HL-60 (cell line): ENCODE data around the gene KANTR.

Source experiments
- DNase-seq, 2 experiments: peaks; one replicate each; pipeline ENCODE4 v3.0.0-alpha.2; 2010 to 2020; ENCODE audit warnings: low read depth in 1 of 2, low spot score in 1 of 2
- H3K27ac ChIP-seq: fragments of 250-450 bp; sonication (Bioruptor Pico); replicated peaks from 2 replicates; pipeline ENCODE4 v1.5.1; 2020; ENCODE audit warnings: mild to moderate bottlenecking, moderate library complexity
- H3K27me3 ChIP-seq: fragments of 250-450 bp; sonication (Bioruptor Pico); 2 replicates; pipeline ENCODE4 v1.5.1; 2021; ENCODE audit warnings: mild to moderate bottlenecking, moderate library complexity; ENCODE audit not compliant: insufficient read depth, poor library complexity, severe bottlenecking
- H3K4me3 ChIP-seq: replicated peaks from 2 replicates; pipeline ENCODE4 v1.5.1; 2011; ENCODE audit warnings: mild to moderate bottlenecking, control low read depth, low read length; ENCODE audit not compliant: insufficient read depth
- GABPA ChIP-seq: IDR thresholded peaks from 2 replicates; pipeline ENCODE4 v1.6.1; 2012; ENCODE audit warnings: low read depth
- POLR2AphosphoS5 ChIP-seq: IDR thresholded peaks from 2 replicates; pipeline ENCODE4 v1.6.1; 2012; ENCODE audit warnings: low read depth
- REST ChIP-seq: IDR thresholded peaks from 2 replicates; pipeline ENCODE4 v1.6.1; 2012; ENCODE audit warnings: low read depth; ENCODE audit not compliant: insufficient replicate concordance
- SPI1 ChIP-seq: IDR thresholded peaks from 2 replicates; pipeline ENCODE4 v1.6.1; 2012; ENCODE audit warnings: low read depth, mild to moderate bottlenecking, borderline replicate concordance
- TF ChIP-seq, protein P1 (sequence below): IDR thresholded peaks from one replicate; pipeline ENCODE4 v1.5.1; 2011; ENCODE audit warnings: low read length, control low read depth, inconsistent platforms; ENCODE audit not compliant: insufficient read depth

KANTR gene

DNA sequence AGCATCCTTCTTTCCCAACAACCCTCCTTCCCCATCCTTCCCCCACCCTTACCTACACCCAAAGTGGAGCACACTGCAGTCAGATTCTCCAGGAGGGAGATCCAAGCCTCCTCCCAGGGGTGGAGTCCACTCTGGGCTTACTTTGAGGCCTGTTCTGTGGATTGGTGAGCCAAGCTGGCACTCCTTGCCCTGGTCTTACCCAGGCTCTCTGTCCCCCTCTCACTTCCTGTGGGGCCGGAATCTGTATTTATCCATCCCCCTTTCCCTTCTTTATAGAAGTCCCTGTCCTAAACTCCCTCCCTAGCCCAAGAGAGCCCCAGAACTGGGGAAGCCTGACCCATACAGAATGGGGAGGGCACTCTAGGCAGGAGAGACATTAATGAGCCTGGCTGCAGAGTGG, 15.0 kb upstream of the KANTR start:
- TF ChIP-seq GABPA (no peak), REST (no peak)
- H3K4me3 ChIP-seq, result no peak overlapping the region
- DNase-seq, result no peak
- H3K27me3 ChIP-seq, result no peaks in the 10 kb centered on the region
- no peak overlapping the region for H3K27ac ChIP-seq

- no peak for DNase-seq
- TF ChIP-seq GABPA (no peak), POLR2AphosphoS5 (no peak), SPI1 (no peak), REST (no peak)
- TF ChIP-seq, protein P1, sequence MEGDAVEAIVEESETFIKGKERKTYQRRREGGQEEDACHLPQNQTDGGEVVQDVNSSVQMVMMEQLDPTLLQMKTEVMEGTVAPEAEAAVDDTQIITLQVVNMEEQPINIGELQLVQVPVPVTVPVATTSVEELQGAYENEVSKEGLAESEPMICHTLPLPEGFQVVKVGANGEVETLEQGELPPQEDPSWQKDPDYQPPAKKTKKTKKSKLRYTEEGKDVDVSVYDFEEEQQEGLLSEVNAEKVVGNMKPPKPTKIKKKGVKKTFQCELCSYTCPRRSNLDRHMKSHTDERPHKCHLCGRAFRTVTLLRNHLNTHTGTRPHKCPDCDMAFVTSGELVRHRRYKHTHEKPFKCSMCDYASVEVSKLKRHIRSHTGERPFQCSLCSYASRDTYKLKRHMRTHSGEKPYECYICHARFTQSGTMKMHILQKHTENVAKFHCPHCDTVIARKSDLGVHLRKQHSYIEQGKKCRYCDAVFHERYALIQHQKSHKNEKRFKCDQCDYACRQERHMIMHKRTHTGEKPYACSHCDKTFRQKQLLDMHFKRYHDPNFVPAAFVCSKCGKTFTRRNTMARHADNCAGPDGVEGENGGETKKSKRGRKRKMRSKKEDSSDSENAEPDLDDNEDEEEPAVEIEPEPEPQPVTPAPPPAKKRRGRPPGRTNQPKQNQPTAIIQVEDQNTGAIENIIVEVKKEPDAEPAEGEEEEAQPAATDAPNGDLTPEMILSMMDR, result no peak
- Histone ChIP-seq H3K27ac (no peak overlapping the region), H3K27me3 (no peaks in the 10 kb centered on the region), H3K4me3 (no peak overlapping the region)
These were observed 13.0 kb upstream of the KANTR start for GRCh38 chrX:53080628-53081580.

GRCh38 chrX:53081925-53082772, 11.8 kb upstream of the KANTR start, which contains the start of gene TSPYL2:
TSS of gene TSPYL2 (plus strand) at chrX:53082367. CDS start at chrX:53082499, 132 bp downstream.
- Histone ChIP-seq H3K27ac (peak within 1 kb of the TSS; percentile 48; the same call in 1 of the 2 replicates), H3K27me3 (no peaks in the 10 kb centered on the region), H3K4me3 (peak within 1 kb of the TSS; percentile 56)
- DNase-seq, result peak; percentile 76 to 91
- TF ChIP-seq GABPA (no peak), POLR2AphosphoS5 (peak; percentile 88; the same call in 1 of the 2 replicates)

DNA sequence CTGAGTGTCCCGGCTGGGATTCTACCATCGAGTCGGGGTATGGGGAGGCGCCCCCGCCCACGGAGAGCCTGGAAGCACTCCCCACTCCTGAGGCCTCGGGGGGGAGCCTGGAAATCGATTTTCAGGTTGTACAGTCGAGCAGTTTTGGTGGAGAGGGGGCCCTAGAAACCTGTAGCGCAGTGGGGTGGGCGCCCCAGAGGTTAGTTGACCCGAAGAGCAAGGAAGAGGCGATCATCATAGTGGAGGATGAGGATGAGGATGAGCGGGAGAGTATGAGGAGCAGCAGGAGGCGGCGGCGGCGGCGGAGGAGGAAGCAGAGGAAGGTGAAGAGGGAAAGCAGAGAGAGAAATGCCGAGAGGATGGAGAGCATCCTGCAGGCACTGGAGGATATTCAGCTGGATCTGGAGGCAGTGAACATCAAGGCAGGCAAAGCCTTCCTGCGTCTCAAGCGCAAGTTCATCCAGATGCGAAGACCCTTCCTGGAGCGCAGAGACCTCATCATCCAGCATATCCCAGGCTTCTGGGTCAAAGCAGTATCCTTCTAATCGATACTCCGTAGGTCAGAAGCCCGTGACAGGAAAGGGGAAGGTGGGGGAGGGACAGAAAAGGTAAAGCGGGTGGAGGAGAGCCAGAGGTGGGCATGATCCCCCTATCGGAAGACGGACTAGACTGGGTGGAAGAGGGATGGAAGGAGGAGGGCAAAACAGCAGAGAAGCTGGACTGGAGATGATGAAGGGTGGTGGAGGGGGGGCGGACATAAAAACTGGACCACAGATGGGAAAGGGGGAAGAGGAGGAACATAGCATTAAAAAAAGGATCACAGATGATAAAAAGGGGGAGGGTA, 10.9 kb upstream of the KANTR start:
- TF ChIP-seq SPI1, result no peak
- TF ChIP-seq, protein P1, result no peak
- no peak for TF ChIP-seq REST
- TF ChIP-seq POLR2AphosphoS5, result no peak
- no peak for TF ChIP-seq GABPA
- no peak overlapping the region for H3K27ac ChIP-seq

More for the DNA sequence above, 10.9 kb upstream of the KANTR start:
- H3K4me3 ChIP-seq, result peak overlapping the region; percentile 56
- DNase-seq, result no peak
- H3K27me3 ChIP-seq, result no peaks in the 10 kb centered on the region
